ENCODE measurements around the gene RPL10.

GRCh38 chrX:154350429-154351182 lies 47.6 kb upstream of the RPL10 start:
- TF ChIP-seq POLR2A (IDR thresholded peaks at IDR 0.05) (no peak), CTCF (IDR thresholded peaks at IDR 0.05) (no peak)

Data from thyroid gland (tissue), 4 donors.